ENCODE data around the gene GINS2.

- no peak for TF ChIP-seq POLR2A (IDR thresholded peaks at IDR 0.05; ENCODE audit: low read length)
- no peak for TF ChIP-seq GATA1 (IDR thresholded peaks at IDR 0.05; ENCODE audit: low read depth, low read length)
Measured at GRCh38 chr16:85631230-85631629, 57.5 kb downstream of the GINS2 start.
